DOHH2 (cell line): ENCODE data around the gene FOLR2.

ENCODE experiments used
- H3F3A ChIP-seq: fragments of 200-600 bp; sonication (generic), shearing (Covaris generic); 2 replicates; pipeline ENCODE4 v1.6.0; 2016; ENCODE audit warnings: antibody characterized with exemption, mild to moderate bottlenecking; ENCODE audit not compliant: control insufficient read depth, insufficient read depth
- H3K27ac ChIP-seq: fragments of 200-600 bp; sonication (generic); 2 replicates; pipeline ENCODE4 v1.5.1; 2014; ENCODE audit warnings: low read depth, mild to moderate bottlenecking, low read length, moderate library complexity
- H3K27me3 ChIP-seq: fragments of 200-600 bp; sonication (generic); 2 replicates; pipeline ENCODE4 v1.6.1; 2014; ENCODE audit warnings: mild to moderate bottlenecking, low read length, mixed read lengths; ENCODE audit not compliant: control insufficient read depth
- H3K36me3 ChIP-seq: fragments of 200-600 bp; sonication (generic); 2 replicates; pipeline ENCODE4 v1.6.1; 2014; ENCODE audit warnings: mild to moderate bottlenecking, low read length, moderate library complexity, mixed read lengths; ENCODE audit not compliant: control insufficient read depth
- H3K4me1 ChIP-seq: fragments of 200-600 bp; sonication (generic); 2 replicates; pipeline ENCODE4 v1.6.1; 2014; ENCODE audit warnings: mild to moderate bottlenecking, low read length, mixed read lengths; ENCODE audit not compliant: control insufficient read depth
- H3K4me2 ChIP-seq: fragments of 200-600 bp; sonication (generic); 2 replicates; pipeline ENCODE4 v1.6.0; 2014; ENCODE audit warnings: mild to moderate bottlenecking, low read length, moderate library complexity
- H3K4me3 ChIP-seq: fragments of 200-600 bp; sonication (generic); 2 replicates; pipeline ENCODE4 v1.5.1; 2014; ENCODE audit warnings: mild to moderate bottlenecking, low read length, mixed read lengths
- H3K79me2 ChIP-seq: fragments of 200-600 bp; sonication (generic); 2 replicates; pipeline ENCODE4 v1.6.1; 2014; ENCODE audit warnings: mild to moderate bottlenecking, low read length, mixed read lengths; ENCODE audit not compliant: control insufficient read depth
- H3K9me2 ChIP-seq: fragments of 200-600 bp; sonication (generic); replicated peaks from 2 replicates; pipeline ENCODE4 v1.6.1; 2014; ENCODE audit warnings: mild to moderate bottlenecking, low read length, mixed read lengths; ENCODE audit not compliant: control insufficient read depth
- H3K9me3 ChIP-seq: fragments of 200-600 bp; sonication (generic); 2 replicates; pipeline ENCODE4 v1.6.1; 2014; ENCODE audit warnings: antibody characterized with exemption, low read length, mixed read lengths; ENCODE audit not compliant: control insufficient read depth, insufficient read depth
- H4K20me1 ChIP-seq: fragments of 200-600 bp; sonication (generic); 2 replicates; pipeline ENCODE4 v1.6.0; 2014; ENCODE audit warnings: low read depth, mild to moderate bottlenecking, antibody characterized with exemption, low read length, moderate library complexity; ENCODE audit not compliant: control insufficient read depth, insufficient read depth
- EZH2phosphoT487 ChIP-seq: fragments of 200-600 bp; sonication (generic); IDR thresholded peaks from 2 replicates; pipeline ENCODE4 v1.6.1; 2017; ENCODE audit warnings: borderline replicate concordance, mild to moderate bottlenecking, antibody characterized with exemption, low read length, moderate library complexity, mixed read lengths
- TF ChIP-seq, protein P1 (sequence below): fragments of 200-600 bp; sonication (generic); IDR thresholded peaks from one replicate; pipeline ENCODE4 v1.5.1; 2014; ENCODE audit warnings: antibody characterized with exemption, mild to moderate bottlenecking, low read depth, low read length; ENCODE audit not compliant: poor library complexity, severe bottlenecking

Gene FOLR2

GRCh38 chr11:72189455-72190250 is 26.9 kb upstream of the FOLR2 start:
- Histone ChIP-seq H3K79me2 (no peaks in the 10 kb centered on the region), H3K9me2 (no peaks in the 10 kb centered on the region), H3K4me1 (no peaks in the 10 kb centered on the region), H3K36me3 (no peaks in the 10 kb centered on the region), H3K4me2 (no peak overlapping the region), H3F3A (no peaks in the 10 kb centered on the region), H3K4me3 (no peak overlapping the region), H3K27ac (no peak overlapping the region), H4K20me1 (no peaks in the 10 kb centered on the region), H3K9me3 (no peaks in the 10 kb centered on the region), H3K27me3 (no peaks in the 10 kb centered on the region)
- no peak for TF ChIP-seq EZH2phosphoT487
- TF ChIP-seq, protein P1, sequence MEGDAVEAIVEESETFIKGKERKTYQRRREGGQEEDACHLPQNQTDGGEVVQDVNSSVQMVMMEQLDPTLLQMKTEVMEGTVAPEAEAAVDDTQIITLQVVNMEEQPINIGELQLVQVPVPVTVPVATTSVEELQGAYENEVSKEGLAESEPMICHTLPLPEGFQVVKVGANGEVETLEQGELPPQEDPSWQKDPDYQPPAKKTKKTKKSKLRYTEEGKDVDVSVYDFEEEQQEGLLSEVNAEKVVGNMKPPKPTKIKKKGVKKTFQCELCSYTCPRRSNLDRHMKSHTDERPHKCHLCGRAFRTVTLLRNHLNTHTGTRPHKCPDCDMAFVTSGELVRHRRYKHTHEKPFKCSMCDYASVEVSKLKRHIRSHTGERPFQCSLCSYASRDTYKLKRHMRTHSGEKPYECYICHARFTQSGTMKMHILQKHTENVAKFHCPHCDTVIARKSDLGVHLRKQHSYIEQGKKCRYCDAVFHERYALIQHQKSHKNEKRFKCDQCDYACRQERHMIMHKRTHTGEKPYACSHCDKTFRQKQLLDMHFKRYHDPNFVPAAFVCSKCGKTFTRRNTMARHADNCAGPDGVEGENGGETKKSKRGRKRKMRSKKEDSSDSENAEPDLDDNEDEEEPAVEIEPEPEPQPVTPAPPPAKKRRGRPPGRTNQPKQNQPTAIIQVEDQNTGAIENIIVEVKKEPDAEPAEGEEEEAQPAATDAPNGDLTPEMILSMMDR: no peak

- Histone ChIP-seq H4K20me1 (no peaks in the 10 kb centered on the region), H3K4me3 (no peak overlapping the region), H3K9me2 (no peaks in the 10 kb centered on the region), H3K27me3 (no peaks in the 10 kb centered on the region), H3K4me1 (no peaks in the 10 kb centered on the region), H3K79me2 (no peaks in the 10 kb centered on the region), H3K27ac (no peak overlapping the region), H3K9me3 (no peaks in the 10 kb centered on the region), H3F3A (no peaks in the 10 kb centered on the region), H3K4me2 (no peak overlapping the region), H3K36me3 (no peaks in the 10 kb centered on the region)
- TF ChIP-seq EZH2phosphoT487: no peak
- TF ChIP-seq, protein P1: no peak
Measured at GRCh38 chr11:72190631-72191071, 25.9 kb upstream of the FOLR2 start.

DNA sequence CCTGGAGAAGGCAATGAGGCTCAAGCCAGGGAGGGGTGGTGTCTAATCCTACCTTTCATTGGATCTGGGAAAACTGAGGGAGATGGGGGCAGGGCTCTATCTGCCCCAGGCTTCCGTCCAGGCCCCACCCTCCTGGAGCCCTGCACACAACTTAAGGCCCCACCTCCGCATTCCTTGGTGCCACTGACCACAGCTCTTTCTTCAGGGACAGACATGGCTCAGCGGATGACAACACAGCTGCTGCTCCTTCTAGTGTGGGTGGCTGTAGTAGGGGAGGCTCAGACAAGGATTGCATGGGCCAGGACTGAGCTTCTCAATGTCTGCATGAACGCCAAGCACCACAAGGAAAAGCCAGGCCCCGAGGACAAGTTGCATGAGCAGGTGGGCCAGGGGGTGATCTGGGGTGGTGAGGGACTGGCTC is 24.6 kb upstream of the FOLR2 start, which contains the start of gene FOLR1:
TSS of gene FOLR1 (plus strand) at position 180 of the 421 bp plus-strand sequence. CDS start at position 214, 34 bp downstream.
- H3K27ac ChIP-seq: no peak within 1 kb of the TSS
- TF ChIP-seq, protein P1: no peak
- TF ChIP-seq EZH2phosphoT487: no peak
- H3K36me3 ChIP-seq: no peaks in the 10 kb centered on the region
- no peak within 1 kb of the TSS for H3K4me3 ChIP-seq
- no peaks in the 10 kb centered on the region for H3K4me1 ChIP-seq
- no peaks in the 10 kb centered on the region for H3K9me2 ChIP-seq
- H3K79me2 ChIP-seq: no peaks in the 10 kb centered on the region
- H3K4me2 ChIP-seq: no peak within 1 kb of the TSS
- no peaks in the 10 kb centered on the region for H4K20me1 ChIP-seq
- no peaks in the 10 kb centered on the region for H3K27me3 ChIP-seq
- H3K9me3 ChIP-seq: no peaks in the 10 kb centered on the region
- H3F3A ChIP-seq: no peaks in the 10 kb centered on the region
